HuH-7.5 (cell line): ENCODE data around the gene SUFU.

Source experiments
- DNase-seq: peaks from one replicate; pipeline ENCODE4 v3.0.0; 2011; ENCODE audit warnings: low spot score

SUFU gene

GRCh38 chr10:102635377-102635776 lies 131.6 kb downstream of the SUFU start:
- no peak for DNase-seq

GRCh38 chr10:102639537-102639936 lies 135.8 kb downstream of the SUFU start:
- DNase-seq: no peak

- DNase-seq: no peak
Observed at GRCh38 chr10:102641402-102641801, 137.6 kb downstream of the SUFU start.

DNA sequence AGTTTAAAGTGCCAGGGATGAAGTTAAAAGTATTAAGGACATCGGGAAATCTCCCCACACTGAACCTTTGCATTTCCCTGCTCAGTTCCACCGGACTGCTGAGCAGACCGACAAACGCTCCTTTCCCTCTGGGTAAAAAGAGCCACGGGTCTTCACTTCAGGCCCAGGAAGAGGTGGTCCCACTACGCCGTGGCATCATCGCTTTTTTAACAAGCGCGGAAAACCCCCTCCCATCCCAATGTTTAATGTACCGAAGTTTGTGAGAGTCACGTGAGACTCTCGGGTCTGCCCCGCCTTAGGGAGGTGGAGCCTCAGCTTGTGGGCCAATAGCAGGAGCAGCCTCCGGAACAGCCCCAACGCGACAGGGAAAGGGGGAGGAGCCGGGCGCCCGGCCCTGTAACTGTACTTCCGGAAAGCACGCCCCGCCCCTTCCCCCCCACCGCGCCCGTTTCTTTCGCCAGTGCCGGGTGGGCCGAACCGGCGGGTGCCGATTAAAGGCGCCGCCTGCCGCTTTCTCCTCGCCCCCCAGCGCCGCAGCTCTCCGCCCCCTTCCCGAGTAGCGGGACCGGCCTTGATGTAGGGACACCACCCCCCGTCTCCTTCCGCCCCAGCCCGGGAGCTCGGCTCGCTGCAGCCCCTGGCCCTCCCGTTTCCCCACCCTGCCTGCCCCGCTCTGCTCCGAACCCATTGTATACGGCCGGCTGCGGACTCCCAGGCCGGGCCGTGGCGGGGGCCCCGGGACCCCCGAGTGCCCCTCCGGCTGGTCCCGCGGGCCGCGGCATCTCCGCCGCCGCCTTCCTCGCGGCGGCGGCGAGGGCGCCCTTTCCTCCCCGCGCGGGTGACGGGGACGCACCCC lies 138.3 kb downstream of the SUFU start:
- peak; percentile 91 for DNase-seq

GRCh38 chr10:102642736-102643335 lies 139.1 kb downstream of the SUFU start:
- no peak for DNase-seq

- DNase-seq: peak; percentile 61
Observed at GRCh38 chr10:102643336-102644065, 139.7 kb downstream of the SUFU start.

DNA sequence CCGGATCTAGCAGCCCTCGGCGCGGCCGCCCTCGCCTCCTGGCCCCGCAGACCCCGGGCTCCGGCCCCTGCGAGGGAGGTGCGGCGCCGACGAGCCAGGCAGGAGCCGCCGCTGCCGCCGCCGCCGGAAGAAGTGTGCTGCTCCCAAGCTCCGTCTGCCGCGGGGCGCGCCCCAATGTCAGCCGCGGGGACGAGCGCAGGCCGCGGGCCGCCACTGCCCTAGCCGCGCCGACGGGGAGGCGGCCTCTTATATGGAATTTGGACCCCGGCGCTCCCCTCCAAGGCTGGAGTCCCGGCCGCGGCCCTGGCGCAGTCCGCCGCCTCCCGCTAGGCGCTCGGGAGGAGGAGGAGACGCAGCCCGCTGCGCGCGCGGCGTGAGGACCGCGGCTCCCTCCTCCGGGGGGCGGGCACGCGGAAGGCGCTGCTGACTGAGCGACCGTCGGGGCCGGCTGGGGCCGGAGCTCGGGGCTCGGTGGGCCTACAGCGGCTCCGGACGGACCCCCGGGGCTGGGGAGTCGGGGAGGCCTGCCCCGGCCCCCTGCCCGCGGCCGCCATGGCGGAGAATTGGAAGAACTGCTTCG lies 140.4 kb downstream of the SUFU start, which contains the start of gene TRIM8:
TSS of gene TRIM8 (plus strand) at position 414 of the 580 bp plus-strand sequence. CDS start at position 553, 139 bp downstream.
- DNase-seq: peak; percentile 49

DNA sequence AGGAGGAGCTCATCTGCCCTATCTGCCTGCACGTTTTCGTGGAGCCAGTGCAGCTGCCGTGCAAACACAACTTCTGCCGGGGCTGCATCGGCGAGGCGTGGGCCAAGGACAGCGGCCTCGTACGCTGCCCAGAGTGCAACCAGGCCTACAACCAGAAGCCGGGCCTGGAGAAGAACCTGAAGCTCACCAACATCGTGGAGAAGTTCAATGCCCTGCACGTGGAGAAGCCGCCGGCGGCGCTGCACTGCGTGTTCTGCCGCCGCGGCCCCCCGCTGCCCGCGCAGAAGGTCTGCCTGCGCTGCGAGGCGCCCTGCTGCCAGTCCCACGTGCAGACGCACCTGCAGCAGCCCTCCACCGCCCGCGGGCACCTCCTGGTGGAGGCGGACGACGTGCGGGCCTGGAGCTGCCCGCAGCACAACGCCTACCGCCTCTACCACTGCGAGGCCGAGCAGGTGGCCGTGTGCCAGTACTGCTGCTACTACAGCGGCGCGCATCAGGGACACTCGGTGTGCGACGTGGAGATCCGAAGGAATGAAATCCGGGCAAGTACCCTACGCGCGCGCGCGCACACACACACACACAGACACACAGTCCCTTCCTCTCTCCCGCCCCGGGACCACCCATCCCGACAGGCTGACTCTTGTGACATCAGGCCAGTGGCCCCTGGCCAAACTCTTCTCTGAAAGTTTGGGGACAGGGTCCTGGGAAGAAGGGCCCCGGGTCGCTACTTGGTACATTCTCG lies 141.0 kb downstream of the SUFU start:
- DNase-seq: peak; percentile 84

DNA sequence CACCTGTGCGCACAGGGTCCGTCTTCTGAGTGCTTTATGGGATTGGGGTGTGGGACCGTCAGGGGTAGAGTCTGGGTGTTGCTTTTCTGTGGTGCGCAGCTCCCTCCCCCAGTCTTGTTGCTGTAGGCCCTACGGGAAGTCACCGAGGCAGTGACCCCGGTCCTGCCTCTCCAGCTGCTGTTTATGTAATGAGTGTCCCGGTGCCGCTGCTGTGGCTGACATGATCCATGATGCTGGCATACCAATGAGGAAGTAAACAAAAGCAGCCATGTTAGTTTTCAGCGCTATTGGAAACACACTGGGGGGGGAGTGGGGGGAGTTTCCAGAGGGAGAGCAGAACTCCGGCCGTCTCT lies 141.6 kb downstream of the SUFU start:
- peak; percentile 69 for DNase-seq

DNA sequence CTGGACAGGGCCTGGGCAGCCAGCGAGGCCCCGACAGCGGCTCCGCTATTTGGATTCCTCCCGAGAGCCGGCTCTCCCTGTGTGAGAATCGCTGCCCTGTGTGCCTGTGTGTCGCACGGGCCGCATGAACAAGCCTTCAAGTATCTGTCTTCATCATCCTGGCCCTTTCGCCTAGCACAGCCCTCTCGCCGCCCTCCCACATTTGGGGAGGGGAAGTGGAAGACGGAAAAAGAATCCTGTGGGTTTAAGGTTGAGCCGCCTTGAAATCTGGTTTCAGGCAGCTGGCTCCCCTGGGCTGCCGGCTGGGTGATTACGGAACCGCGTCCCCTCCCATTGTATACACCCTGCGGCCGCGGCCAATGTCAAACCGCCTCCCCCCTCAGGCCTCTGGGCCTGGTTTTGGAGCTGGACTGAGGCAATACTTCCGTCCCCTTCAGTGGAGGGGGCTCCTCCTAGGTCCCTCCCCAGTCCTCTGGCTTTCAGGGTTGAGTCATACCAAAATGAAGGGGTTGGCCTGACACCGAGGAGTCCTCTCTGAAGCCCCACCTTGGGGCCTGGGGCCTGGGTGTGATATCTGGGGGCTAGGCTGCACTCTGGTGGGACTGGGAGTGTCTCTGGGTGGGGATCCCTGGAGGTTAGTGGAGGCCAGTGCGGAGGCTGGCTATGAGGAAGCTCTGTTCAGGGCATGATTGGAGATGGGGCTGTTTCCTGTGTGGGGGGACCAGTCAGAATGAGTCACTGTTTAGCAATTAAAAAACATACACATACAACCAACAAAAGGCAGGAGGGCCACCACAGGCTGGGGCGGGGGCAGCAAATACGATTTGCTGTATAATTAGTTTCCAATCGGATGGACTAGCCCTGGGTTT lies 142.2 kb downstream of the SUFU start:
- DNase-seq: peak; percentile 56

GRCh38 chr10:102646610-102647442 lies 143.1 kb downstream of the SUFU start:
- DNase-seq: no peak

DNA sequence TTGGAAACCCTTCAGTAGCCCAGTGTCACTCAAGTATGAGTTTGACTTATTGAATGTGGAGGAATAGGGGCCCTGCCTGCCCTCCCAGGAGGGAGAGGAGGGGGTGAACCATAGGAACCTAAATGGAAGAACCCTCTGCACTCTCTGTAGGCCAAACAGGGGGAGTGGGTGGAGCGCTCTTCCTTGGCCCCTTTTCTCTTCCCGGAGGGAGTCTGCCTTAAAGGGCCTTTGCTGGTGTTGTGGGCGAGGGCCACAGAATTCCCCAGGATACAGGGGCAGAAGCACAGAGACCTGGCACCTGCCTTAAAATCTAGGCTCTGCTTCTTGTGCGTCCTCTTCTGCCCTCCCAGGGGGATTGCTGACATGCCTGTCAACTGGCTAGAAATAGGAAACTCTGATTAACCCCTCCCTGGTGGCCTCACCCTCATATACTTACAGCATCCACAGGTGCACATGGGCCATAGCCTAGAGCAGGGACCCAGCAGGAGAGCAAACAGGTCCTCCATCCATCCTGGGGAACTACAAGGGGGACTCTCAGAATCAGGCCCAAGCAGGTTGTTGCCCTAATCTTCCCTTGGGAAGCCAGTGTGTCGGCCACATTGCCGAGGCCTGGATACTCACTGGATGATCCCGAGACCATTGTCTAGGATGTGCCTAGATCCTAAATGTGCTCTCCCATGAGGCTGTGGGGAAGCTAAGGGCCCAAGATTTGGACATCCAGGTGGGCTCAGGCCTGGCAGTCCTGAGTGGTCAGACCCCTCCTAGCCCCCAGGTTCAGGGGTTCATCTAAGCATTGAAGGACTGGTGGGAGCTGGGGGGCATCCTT lies 143.9 kb downstream of the SUFU start:
- no peak for DNase-seq

GRCh38 chr10:102648269-102648888 lies 144.6 kb downstream of the SUFU start:
- no peak for DNase-seq

- no peak for DNase-seq
Observed at GRCh38 chr10:102648889-102649796, 145.4 kb downstream of the SUFU start.

GRCh38 chr10:102649797-102650654 lies 146.3 kb downstream of the SUFU start:
- DNase-seq: no peak

DNA sequence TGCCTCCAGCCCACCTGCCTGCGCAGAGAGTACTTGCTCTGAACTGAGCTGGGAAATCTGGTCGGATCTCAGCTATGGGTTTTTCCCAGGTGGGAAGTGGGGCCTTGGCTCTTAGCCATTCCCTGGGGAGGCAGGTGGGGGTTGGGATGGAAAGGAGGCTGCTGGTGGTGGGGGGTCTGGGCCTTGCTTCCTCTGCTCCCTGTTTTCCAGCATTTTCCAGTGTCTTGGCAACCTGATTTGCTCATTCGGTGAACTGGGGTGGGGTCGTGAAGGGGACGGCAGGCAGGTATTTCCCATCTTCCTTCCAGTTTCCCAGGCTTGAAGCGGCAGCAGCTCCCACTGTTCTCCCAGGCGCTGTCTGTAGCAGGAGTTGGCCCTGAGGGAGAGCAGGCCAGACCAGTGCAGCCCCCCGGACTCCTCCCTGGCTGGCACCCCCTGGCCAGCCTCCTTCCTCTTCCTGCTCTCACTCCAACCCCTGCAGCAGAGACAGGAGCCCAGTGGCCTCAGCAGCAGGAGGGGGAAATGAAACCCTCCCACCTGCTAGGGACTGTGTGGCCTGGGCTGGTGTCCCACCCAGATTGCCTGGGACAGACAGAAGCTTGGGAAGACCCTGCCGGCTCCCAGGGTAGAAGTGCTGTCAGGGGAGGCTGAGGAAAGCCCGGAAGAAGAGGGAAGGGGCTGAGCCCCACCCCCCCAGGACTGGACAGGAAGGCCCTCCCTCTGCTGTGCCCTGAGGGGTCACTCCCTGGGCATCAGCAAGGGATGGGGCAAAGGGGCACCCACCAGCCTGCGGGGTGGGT lies 147.1 kb downstream of the SUFU start:
- no peak for DNase-seq
